Measurements from ENCODE around the gene THBS3. TPM values are rescaled to one million over a fixed set of nuclear protein-coding genes. Genes with fewer than 3 reads are reported as not detected.
A peak's percentile ranks its signal among the peaks of the same experiment; 100 is the strongest.
"Not testable (repeated sequence)": the region's sequence is repeated elsewhere in the genome, so short reads cannot be mapped to it uniquely, and the experiment has no call there.

The THBS3 gene
- total RNA-seq, 1 experiment from 2014 or later: 14.9 TPM

DNA sequence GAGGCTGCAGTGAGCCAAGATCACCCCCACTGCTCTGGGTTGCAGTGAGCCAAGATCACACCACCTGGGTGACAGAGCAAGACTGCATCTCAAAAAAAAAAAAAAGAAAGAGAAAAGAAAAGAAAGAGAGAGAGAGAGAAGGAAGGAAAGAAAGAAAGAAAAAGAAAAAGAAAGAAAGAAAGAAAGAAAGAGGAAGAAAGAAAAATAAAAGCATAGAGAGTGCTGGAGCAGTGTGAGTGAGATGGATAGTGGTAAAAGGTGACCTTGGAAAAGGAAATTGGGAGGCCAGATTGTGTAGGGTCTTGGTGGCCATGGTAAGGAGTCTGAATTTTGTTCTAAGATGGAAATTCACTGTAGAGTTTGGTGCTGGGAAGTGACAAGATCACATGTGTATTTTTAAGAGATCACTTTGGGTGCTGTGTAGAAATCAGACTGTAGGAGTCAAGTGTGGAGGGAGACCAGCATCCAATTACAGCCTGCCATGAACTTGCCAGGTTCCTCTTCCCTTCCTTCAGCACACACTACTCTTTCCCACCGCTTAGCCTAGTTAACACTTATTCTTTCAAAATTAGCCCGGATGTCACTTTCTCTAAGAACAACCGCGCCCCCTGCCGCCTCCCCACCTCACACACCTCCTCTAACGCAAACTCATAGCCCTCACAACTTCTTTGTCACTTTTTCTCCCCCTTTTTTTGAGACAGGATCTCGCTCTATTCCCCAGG lies 18.7 kb upstream of the THBS3 start:
- H3K27me3 ChIP-seq (ENCODE audit: control insufficient read depth, insufficient read depth, low read length): peaks cover 1% of the 10 kb centered on the region; the same call in 1 of the 2 replicates
- peaks cover 2% of the 10 kb centered on the region; the same call in 1 of the 2 replicates for H3K36me3 ChIP-seq (replicated peaks; ENCODE audit: control insufficient read depth, insufficient read depth, low read length)
- DNase-seq: peak; percentile 87
- peak overlapping the region; percentile 57 for H3K4me3 ChIP-seq (ENCODE audit: insufficient read depth, low read depth, low read length)

DNA sequence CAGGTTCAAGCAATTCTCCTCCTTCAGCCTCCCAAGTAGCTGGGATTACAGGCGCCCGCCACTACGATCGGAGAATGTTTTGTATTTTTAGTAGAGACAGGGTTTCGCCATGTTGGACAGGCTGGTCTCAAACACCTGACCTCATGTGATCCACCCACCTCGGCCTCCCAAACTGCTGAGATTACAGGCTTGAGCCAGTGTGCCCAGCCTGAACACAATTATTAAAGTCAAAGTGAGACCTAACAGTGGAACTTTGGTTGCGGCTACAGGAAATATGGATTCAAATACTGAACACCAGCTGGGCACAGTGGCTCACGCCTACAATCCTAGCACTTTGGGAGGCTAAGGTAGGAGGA lies 17.7 kb upstream of the THBS3 start:
- not testable (repeated sequence) for H3K4me3 ChIP-seq (ENCODE audit: insufficient read depth, low read depth, low read length); H3K27me3 ChIP-seq (ENCODE audit: control insufficient read depth, insufficient read depth, low read length); DNase-seq; H3K36me3 ChIP-seq (replicated peaks; ENCODE audit: control insufficient read depth, insufficient read depth, low read length)

DNA sequence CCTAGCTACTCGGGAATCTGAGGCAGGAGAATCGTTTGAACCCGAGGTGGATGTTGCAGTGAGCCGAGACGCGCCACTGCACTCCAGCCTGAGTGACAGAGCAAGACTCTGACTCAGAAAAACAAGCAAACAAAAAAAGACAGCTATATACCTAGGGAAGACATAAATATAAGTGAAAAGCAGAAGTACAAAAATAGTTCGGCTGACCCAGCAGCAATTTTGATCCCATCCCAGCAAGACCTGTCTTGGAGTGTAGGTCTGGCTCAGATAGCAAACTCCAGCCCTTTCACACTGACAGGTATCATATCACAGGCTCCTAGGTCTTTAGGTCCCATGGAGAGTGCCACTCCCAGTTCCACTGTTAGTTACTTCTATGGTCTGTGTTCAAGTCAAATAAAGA lies 15.3 kb upstream of the THBS3 start:
- no peak for DNase-seq
- no peak overlapping the region for H3K4me3 ChIP-seq (ENCODE audit: insufficient read depth, low read depth, low read length)
- peaks cover 2% of the 10 kb centered on the region; the same call in 1 of the 2 replicates for H3K36me3 ChIP-seq (replicated peaks; ENCODE audit: control insufficient read depth, insufficient read depth, low read length)
- H3K27me3 ChIP-seq (ENCODE audit: control insufficient read depth, insufficient read depth, low read length): no peaks in the 10 kb centered on the region

DNA sequence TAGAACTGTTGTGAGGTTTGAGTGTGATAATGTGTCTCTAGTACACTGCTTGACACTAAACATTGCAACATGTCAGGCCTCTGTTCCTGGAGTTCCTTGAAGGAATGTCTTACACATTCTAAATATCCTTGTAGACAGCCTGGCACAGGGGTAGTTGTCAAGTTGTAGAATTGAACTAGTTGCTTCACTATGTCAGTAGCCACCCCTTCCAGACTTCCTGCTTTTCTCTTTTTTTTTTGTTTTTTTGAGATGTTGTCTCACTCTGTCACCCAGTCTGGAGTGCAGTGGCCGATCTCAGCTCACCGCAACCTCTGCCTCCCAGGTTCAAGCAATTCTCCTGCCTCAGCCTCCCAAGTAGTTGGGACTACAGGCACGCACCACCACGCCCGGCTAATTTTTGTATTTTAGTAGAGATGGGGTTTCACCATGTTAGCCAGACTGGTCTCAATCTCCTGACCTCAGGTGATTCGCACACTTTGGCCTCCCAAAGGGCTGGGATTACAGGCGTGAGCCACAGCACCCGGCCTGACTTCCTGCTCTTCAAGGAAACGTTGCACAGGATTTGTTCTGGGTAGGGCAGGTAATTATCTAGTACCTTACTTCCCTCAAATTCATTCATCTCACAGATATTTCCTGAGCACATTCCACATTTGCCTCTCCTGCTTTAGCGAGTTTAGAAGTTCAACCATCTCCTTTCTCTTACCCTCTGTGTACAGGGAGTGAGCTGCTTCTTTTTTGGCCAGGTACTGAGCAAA lies 12.7 kb upstream of the THBS3 start:
- H3K4me3 ChIP-seq (ENCODE audit: insufficient read depth, low read depth, low read length); DNase-seq; H3K27me3 ChIP-seq (ENCODE audit: control insufficient read depth, insufficient read depth, low read length); H3K36me3 ChIP-seq (replicated peaks; ENCODE audit: control insufficient read depth, insufficient read depth, low read length): not testable (repeated sequence)

DNA sequence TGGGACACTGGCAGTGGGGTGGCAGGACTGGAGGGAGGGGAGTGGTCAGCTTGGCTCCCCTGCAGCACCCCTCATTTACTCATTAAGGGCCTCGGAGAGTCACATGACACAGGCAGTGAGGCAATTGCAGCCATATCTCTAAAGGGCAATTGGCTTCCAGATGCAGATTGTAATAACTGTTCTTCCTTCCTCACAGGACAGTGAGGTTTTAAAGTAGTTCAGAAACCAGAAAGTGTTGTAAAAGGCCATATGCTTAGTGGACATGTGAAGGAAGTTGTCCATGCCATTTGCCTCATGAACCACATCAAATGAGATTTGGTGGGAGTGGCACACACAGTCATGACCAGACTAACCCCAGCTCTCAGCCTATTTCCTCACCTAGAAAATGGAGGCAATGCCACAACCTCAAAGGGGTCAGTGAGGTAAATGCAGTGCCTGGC lies 11.9 kb upstream of the THBS3 start:
- no peak overlapping the region for H3K4me3 ChIP-seq (ENCODE audit: insufficient read depth, low read depth, low read length)
- H3K27me3 ChIP-seq (ENCODE audit: control insufficient read depth, insufficient read depth, low read length): no peaks in the 10 kb centered on the region
- no peaks in the 10 kb centered on the region for H3K36me3 ChIP-seq (replicated peaks; ENCODE audit: control insufficient read depth, insufficient read depth, low read length)
- DNase-seq: peak; percentile 85

DNA sequence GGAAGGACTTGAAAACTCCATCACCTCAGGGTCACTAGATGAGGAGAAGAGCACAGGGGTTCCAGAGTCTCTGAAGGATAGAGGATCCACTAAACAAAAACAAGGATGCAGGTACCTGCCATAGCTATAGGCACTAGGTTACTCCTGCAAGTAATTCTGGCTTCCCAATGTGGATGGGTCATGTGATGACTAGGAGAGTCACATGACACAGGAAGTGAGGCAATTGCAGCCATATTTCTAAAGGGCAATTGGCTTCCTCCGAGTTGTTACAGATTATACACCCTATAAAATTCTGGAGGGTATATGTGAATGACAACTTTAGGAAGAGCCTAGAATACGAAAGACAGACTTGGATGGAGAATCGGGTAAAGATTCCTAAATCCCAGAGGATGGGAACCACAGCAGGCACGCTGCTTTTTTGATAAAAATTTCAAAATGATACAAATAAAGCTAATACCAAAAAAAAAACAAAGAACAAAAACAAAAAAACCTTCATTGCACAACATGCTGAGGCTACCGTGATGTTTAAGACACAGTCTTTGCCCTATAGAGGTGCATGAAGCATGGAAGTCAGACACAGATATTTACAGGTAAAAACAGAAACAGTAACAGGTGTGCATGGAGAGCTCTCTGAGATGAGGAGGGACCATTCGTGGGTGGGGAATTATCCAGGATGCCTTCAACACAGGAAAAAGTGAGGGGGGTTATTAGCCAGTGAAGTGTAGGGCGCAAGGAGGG lies 11.3 kb upstream of the THBS3 start:
- no peak overlapping the region for H3K4me3 ChIP-seq (ENCODE audit: insufficient read depth, low read depth, low read length)

DNA sequence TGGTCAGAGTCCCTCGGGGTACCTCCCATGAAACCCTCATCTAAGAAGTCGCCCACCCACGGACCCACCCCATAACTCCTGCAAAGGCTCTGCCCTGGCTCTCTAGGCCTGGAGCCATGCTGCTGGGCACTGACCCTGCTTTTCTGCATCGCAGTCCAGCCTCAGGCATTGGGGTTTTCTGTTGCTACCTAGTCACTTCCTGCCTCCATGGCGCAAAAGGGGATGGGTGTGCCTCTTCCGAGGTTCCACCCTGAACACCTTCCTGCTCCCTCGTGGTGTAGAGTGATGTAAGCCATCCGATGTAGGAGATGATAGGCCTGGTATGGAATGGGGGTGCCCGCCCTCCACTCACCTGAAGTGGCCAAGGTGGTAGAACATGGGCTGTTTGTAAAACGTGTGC lies 7.0 kb upstream of the THBS3 start:
- not testable (repeated sequence) for H3K4me3 ChIP-seq (ENCODE audit: insufficient read depth, low read depth, low read length); DNase-seq; H3K27me3 ChIP-seq (ENCODE audit: control insufficient read depth, insufficient read depth, low read length); H3K36me3 ChIP-seq (replicated peaks; ENCODE audit: control insufficient read depth, insufficient read depth, low read length)

More for the DNA sequence above, 11.3 kb upstream of the THBS3 start:
- peak; percentile 81 for DNase-seq
- Histone ChIP-seq H3K36me3 (replicated peaks; ENCODE audit: control insufficient read depth, insufficient read depth, low read length) (no peaks in the 10 kb centered on the region), H3K27me3 (ENCODE audit: control insufficient read depth, insufficient read depth, low read length) (no peaks in the 10 kb centered on the region)

DNA sequence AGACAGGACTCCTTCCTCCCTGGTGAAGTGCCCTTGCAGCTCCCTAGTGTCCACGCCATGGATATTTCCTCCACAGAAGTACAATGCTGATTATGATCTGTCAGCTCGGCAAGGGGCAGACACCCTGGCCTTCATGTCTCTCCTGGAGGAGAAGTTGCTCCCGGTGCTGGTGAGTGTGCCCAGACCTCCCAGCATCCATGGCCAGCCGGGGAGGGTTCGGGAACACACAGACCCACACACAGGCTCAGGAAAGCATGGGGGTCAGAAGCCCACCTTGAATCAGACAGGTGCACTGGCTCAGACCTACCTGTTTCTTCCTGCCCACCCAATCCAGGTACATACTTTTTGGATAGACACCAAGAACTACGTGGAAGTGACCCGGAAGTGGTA lies 4.3 kb upstream of the THBS3 start:
- DNase-seq; H3K27me3 ChIP-seq (ENCODE audit: control insufficient read depth, insufficient read depth, low read length); H3K4me3 ChIP-seq (ENCODE audit: insufficient read depth, low read depth, low read length); H3K36me3 ChIP-seq (replicated peaks; ENCODE audit: control insufficient read depth, insufficient read depth, low read length): not testable (repeated sequence)

DNA sequence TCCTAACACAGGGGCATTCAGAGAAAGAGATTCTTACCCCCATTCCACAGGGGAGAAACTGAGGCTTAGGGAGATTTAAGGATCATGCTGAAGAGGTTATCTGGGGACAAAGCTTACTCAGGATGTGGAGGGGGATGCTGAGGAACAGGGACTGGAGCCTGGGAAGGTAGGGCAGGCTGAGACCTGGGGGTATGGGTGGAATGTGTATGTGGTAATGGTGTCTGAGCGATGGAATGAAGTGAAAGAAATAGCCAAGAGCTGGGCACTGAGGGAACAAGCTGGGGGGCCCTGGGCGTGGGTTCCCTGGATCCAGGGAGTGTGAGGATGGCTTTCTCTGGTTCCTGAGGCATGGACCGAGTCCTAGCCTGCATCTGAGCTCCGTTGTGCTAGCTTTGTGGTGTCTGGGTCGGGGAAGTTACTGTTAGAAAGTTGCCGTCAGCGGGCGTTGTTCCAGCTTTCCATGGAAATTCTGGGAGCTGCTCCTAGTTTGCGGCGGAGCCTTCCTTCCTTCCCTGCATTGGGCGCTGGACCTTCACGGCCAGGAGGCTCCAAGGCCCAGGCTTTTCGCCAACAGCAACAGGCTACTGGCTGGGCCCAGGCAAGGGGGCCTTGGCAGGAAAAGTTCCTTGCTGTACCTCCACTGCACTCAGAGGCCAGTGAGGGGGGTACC lies 3.8 kb upstream of the THBS3 start:
- not testable (repeated sequence) for H3K36me3 ChIP-seq (replicated peaks; ENCODE audit: control insufficient read depth, insufficient read depth, low read length); H3K4me3 ChIP-seq (ENCODE audit: insufficient read depth, low read depth, low read length); DNase-seq; H3K27me3 ChIP-seq (ENCODE audit: control insufficient read depth, insufficient read depth, low read length)

DNA sequence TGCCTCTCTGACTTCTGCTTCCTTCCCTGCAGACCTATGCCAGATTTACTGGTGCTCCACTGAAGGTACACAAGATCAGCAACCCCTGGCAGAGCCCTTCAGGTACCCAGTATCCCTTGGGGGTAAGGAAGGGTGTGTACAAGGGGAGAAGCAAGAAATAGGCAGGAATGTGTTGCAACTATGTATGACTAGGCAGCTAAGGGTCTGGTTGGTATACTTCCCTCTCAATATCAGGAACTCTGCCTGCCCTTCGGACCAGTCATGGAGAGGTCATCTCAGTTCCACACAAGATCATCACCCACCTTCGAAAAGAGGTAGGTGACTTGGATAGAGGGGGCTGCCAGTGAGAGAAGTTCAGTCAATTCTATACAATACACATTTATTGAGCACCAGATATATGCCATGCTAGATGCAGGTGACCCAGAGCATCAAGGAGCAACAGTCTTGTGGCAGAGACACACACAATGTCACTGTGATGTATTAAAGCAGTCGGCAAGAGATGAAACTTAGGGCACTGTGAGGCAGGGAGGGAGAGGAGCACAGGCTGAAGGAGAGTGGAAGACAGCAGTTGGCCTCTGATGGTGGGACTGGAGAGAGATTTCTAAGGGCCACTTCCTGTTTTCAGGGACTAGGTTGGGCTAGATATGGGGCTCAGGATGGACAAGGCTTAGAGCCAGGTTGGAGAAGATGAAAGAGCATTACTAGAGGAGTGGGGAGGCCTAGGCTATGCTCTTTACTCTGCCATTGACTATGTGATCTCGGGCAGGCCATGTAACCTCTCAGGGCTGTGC lies 2.8 kb upstream of the THBS3 start:
- Histone ChIP-seq H3K27me3 (ENCODE audit: control insufficient read depth, insufficient read depth, low read length) (no peaks in the 10 kb centered on the region), H3K4me3 (ENCODE audit: insufficient read depth, low read depth, low read length) (no peak overlapping the region), H3K36me3 (replicated peaks; ENCODE audit: control insufficient read depth, insufficient read depth, low read length) (peaks cover 2% of the 10 kb centered on the region)
- DNase-seq: no peak

DNA sequence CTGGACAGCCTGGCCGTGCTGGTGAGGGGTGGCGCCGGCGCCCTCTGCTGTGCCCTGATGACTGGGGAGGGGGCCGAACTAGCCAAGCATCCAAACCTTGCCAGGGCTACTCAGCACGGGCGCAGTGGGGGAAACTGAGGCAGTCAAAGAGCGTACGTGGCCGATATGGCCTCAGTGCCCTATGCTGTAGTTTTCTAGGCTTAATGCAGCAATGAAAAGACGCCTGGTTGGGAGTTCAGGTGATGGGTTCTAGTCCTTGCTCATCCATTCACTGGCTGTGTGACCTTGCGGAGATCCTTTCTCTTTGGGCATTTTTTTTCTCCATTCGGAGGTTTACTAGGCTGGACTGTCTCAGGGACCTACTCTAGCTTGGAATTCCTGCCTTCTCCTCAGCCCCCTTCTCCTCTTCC lies 1.6 kb upstream of the THBS3 start:
- no peaks in the 10 kb centered on the region for H3K27me3 ChIP-seq (ENCODE audit: control insufficient read depth, insufficient read depth, low read length)
- H3K4me3 ChIP-seq (ENCODE audit: insufficient read depth, low read depth, low read length): peak overlapping the region; percentile 97
- no peak for DNase-seq
- peaks cover 2% of the 10 kb centered on the region for H3K36me3 ChIP-seq (replicated peaks; ENCODE audit: control insufficient read depth, insufficient read depth, low read length)

DNA sequence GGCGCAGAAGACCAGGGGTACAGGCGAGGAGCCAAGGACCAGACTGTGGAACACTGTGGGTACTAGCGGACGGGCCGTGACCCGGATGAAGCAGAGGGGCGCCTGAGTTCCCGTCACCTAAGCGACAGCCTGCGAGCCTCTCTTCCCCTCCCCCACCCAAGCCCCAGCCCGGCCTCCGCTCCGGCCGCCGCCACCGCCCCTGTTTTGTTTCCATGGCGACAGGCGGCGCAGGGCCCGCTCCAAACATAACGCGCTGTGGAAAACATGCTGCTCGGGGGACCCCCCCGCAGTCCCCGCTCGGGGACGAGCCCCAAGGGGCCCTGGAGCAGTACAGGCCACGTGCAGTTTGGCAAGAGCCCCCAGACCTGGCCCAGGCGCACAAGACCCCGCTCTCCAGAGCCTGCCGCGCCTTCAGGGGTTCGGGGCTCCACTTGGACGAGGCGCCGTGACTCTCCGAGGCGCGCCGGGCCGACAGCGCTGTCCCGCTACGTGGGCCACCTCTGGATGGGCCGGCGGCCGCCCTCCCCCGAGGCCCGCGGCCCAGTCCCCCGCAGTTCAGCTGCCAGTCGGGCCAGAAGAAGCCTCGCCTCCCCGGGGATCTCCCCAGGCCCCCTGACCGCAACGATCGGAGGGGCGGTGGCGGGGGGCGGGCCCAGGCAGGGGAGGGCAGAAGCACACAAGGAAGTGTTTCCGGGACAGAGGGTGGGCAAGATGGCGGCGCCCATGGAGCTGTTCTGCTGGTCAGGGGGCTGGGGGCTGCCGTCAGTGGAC lies 1.0 kb upstream of the THBS3 start, which contains the start of gene MTX1:
MTX1 (plus strand) TSS at position 155 of the 771 bp plus-strand sequence; CDS start at position 265, 110 bp downstream.
- DNase-seq: peak; percentile 97
- H3K4me3 ChIP-seq (ENCODE audit: insufficient read depth, low read depth, low read length): peak within 1 kb of the TSS; percentile 97
- peaks cover 2% of the 10 kb centered on the region for H3K36me3 ChIP-seq (replicated peaks; ENCODE audit: control insufficient read depth, insufficient read depth, low read length)
- no peaks in the 10 kb centered on the region for H3K27me3 ChIP-seq (ENCODE audit: control insufficient read depth, insufficient read depth, low read length)
